Measurements from ENCODE around the gene AP4B1. TPM values are rescaled to one million over a fixed set of nuclear protein-coding genes. Genes with fewer than 3 reads are reported as not detected.

AP4B1 gene
- polyA plus RNA-seq, 1 experiment = 16.5 TPM

GRCh38 chr1:113934006-113934405 is 29.4 kb upstream of the AP4B1 start:
- DNase-seq (ENCODE audit: low read depth, low spot score) = no peak
- no peak overlapping the region for H3K4me3 ChIP-seq (ENCODE audit: low read depth, low read length)
- no peak for TF ChIP-seq CTCF (IDR thresholded peaks at IDR 0.05; ENCODE audit: low read depth, low read length)
- H3K27me3 ChIP-seq (ENCODE audit: control insufficient read depth, insufficient read depth, low read length) = no peaks in the 10 kb centered on the region
- CTCF ChIA-PET = interaction anchor here (0.7 to 1.4 kb wide), 5 partner anchors 14 to 861 kb away, joined by 3 to 4 read pairs (median 3); partner anchors contain the start of genes DCLRE1B and LRIG2
- POLR2A ChIA-PET = no interaction called here
- no peak overlapping the region for H3K27ac ChIP-seq (ENCODE audit: low read depth, low read length)
- no peaks in the 10 kb centered on the region; the same call in 1 of the 2 replicates for H3K9me3 ChIP-seq (ENCODE audit: control insufficient read depth, insufficient read depth, low read length)

DNA sequence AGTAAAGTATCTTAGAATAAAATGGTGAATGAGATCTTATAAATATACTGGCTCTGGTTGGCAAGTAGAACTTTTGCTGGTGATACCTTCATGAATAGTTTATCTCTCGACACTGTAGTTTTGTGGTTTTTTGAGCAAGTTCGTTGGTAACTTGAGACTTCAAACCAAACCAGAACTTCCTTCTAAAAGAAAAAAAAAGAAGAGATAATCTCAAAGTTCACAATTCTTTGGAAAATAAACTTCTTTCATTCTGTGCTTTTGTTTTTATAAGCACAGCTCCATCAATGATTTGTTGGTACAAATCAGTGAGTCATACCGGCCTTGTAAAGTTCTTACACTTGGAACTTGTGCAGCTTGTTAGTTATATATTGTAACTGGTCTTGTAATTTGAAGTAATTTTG is 26.9 kb upstream of the AP4B1 start:
- TF ChIP-seq CTCF (IDR thresholded peaks at IDR 0.05; ENCODE audit: low read depth, low read length) = no peak
- peak overlapping the region; percentile 98 for H3K4me3 ChIP-seq (ENCODE audit: low read depth, low read length)
- no peak overlapping the region for H3K27ac ChIP-seq (ENCODE audit: low read depth, low read length)
- peak; percentile 49 for DNase-seq (ENCODE audit: low read depth, low spot score)
- no peaks in the 10 kb centered on the region for H3K27me3 ChIP-seq (ENCODE audit: control insufficient read depth, insufficient read depth, low read length)
- no peaks in the 10 kb centered on the region; the same call in 1 of the 2 replicates for H3K9me3 ChIP-seq (ENCODE audit: control insufficient read depth, insufficient read depth, low read length)
- ChIA-PET CTCF (interaction anchor here (0.6 to 5.7 kb wide), 8 partner anchors 17 to 1215 kb away, joined by 3 to 31 read pairs (median 7); no protein-coding TSS in a partner anchor), POLR2A (interaction anchor here (0.7 to 4.0 kb wide), 2 partner anchors 27 to 46 kb away, joined by 3 to 54 read pairs; partner anchors contain the start of genes AP4B1 and DCLRE1B)

DNA sequence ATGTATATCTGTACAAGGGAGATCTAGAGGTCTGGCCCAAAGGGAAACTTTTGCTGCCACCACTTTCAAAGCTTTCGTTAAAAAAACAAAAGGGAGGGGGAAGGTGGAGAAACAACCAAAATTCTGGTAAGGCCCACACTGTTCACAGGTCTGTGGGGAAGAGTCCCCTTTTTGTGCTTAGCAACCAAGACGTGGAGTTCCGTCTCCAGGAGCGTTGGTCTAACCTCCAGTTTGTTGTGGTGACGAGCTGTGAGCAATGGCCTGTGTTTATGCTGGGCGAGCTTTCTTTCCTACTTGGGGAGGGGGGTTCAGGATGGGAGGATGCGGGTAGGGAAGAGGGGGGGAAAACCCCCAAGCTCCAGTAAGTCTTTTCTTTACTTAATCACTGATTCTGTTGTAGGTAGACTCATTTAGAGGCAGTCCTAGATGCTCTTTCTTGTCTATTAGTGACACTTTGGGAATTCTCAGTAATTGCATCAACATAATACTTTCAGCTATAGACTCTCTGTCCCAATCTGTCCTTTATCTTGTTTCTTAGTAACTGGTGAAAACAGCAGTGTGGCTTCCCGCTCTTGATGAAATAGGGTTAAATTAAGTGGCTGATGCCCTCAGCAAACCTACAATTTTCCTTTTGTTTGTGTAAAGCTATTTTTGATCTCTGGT is 26.0 kb upstream of the AP4B1 start:
- ChIA-PET POLR2A (interaction anchor here (0.7 to 4.0 kb wide), 5 partner anchors 16 to 75 kb away, joined by 3 to 54 read pairs (median 4); partner anchors contain the start of genes AP4B1, DCLRE1B and OLFML3), CTCF (interaction anchor here (0.6 to 5.7 kb wide), 15 partner anchors 16 to 1215 kb away, joined by 3 to 31 read pairs (median 5); partner anchors contain the start of genes AP4B1 and DCLRE1B)
- TF ChIP-seq CTCF (IDR thresholded peaks at IDR 0.05; ENCODE audit: low read depth, low read length) = no peak
- Histone ChIP-seq H3K9me3 (ENCODE audit: control insufficient read depth, insufficient read depth, low read length) (no peaks in the 10 kb centered on the region; the same call in 1 of the 2 replicates), H3K27ac (ENCODE audit: low read depth, low read length) (peak overlapping the region; percentile 74), H3K4me3 (ENCODE audit: low read depth, low read length) (peak overlapping the region; percentile 98), H3K27me3 (ENCODE audit: control insufficient read depth, insufficient read depth, low read length) (no peaks in the 10 kb centered on the region)
- no peak for DNase-seq (ENCODE audit: low read depth, low spot score)

DNA sequence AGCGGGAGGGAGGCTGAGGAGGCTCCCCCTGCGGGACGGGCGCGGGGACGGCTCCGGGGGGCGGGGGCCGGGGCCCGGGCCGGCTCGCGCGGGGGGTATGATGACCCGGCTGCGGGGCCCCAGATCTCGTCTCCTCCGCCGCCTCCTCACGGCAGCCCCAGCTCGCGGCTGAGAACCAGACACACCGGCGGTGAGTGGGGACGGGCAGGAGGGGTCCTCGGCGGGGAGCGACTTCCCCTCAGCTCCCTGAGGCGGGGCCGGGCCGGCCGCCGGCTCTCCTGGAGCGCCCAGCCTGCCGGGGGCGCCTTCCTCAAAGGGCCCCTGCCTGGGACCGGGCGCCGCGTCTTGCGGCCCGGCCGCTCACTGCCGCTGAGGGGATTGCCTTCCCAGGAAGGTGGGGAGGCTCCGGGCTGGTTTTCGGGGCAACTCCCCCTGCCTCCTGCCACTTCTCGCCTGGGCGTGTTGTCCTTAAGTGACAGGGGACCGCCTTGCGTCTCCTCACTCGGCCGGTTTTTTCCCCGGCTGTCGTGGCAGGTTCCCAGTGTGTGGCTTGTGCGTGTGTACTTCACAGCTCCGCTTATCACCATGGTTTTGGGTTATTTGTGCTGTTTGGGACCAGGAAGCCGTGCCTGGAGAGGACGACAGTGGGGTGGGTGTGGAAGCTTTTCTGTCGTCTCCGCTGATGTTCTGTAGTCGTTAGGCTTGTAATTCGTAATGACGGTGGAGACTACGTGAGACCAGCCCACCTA is 25.3 kb upstream of the AP4B1 start:
- Histone ChIP-seq H3K27ac (ENCODE audit: low read depth, low read length) (peak overlapping the region; percentile 74), H3K9me3 (ENCODE audit: control insufficient read depth, insufficient read depth, low read length) (no peaks in the 10 kb centered on the region; the same call in 1 of the 2 replicates), H3K4me3 (ENCODE audit: low read depth, low read length) (peak overlapping the region; percentile 98), H3K27me3 (ENCODE audit: control insufficient read depth, insufficient read depth, low read length) (no peaks in the 10 kb centered on the region)
- POLR2A ChIA-PET = interaction anchor here (0.7 to 4.0 kb wide), 9 partner anchors 17 to 118 kb away, joined by 3 to 54 read pairs (median 4); partner anchors contain the start of genes AP4B1, DCLRE1B, OLFML3 and RSBN1
- DNase-seq (ENCODE audit: low read depth, low spot score) = no peak
- CTCF ChIA-PET = interaction anchor here (0.7 to 5.7 kb wide), 14 partner anchors 17 to 1214 kb away, joined by 3 to 31 read pairs (median 4); partner anchors contain the start of genes AP4B1 and DCLRE1B
- TF ChIP-seq CTCF (IDR thresholded peaks at IDR 0.05; ENCODE audit: low read depth, low read length) = no peak

All from AG04450 (cell line).